IMR-90 (cell line): Measurements from ENCODE around the gene CHP1. TPM values are rescaled to one million over a fixed set of nuclear protein-coding genes. Genes with fewer than 3 reads are reported as not detected.

Source experiments
- ATAC-seq: fragments of 200-7000 bp; cut with Tn5 transposase; 2 replicates; pipeline ENCODE4 v1.9.1; 2020; ENCODE audit warnings: low read depth, mild to moderate bottlenecking, moderate library complexity
- BruUV-seq: library from RNA; stranded (reverse); fragments of 400-500 nt; replicated peaks from 2 replicates; lab custom pipeline; 2021; lab: Mats Ljungman, UMichigan
- CTCF ChIA-PET: fragments of 300-600 bp; formaldehyde crosslinking; extraction: SDS; loops from one replicate; lab custom pipeline; 2021; ENCODE audit warnings: antibody characterized with exemption; lab: Yijun Ruan, JAX
- POLR2A ChIA-PET: fragments of 300-600 bp; sonication (Branson Sonifier 250); formaldehyde crosslinking; loops from one replicate; lab custom pipeline; 2022; ENCODE audit warnings: antibody characterized with exemption; ENCODE audit not compliant: unreplicated experiment; lab: Charles Lee
- DNase-seq: peaks from one replicate; pipeline ENCODE4 v3.0.0; 2013
- H2AFZ ChIP-seq: replicated peaks from 2 replicates; pipeline ENCODE3; 2013; ENCODE audit warnings: low read length, mild to moderate bottlenecking; ENCODE audit not compliant: poor library complexity
- H2AK5ac ChIP-seq: 2 replicates; pipeline ENCODE4 v1.6.1; 2013; ENCODE audit warnings: low read depth, low read length, inconsistent platforms
- H2AK9ac ChIP-seq: replicated peaks from 2 replicates; pipeline ENCODE3; 2013; ENCODE audit warnings: mild to moderate bottlenecking, low read depth, low read length, moderate library complexity; ENCODE audit not compliant: poor library complexity
- H2BK120ac ChIP-seq: 2 replicates; pipeline ENCODE4 v1.6.1; 2013; ENCODE audit warnings: low read depth, low read length, inconsistent platforms
- H2BK15ac ChIP-seq: 3 replicates; pipeline ENCODE4 v1.6.1; 2013; ENCODE audit warnings: low read depth, low read length, inconsistent platforms
- H2BK20ac ChIP-seq: 2 replicates; pipeline ENCODE4 v1.6.1; 2013; ENCODE audit warnings: low read depth, mild to moderate bottlenecking, inconsistent platforms, low read length, moderate library complexity
- H2BK5ac ChIP-seq: 2 replicates; pipeline ENCODE4 v1.6.1; 2013; ENCODE audit warnings: mild to moderate bottlenecking, low read depth, low read length, inconsistent platforms; ENCODE audit not compliant: poor library complexity, severe bottlenecking
- H3K14ac ChIP-seq: replicated peaks from 2 replicates; pipeline ENCODE4 v1.6.1; 2013; ENCODE audit warnings: low read depth, low read length, inconsistent platforms
- H3K18ac ChIP-seq: 2 replicates; pipeline ENCODE4 v1.6.1; 2013; ENCODE audit warnings: low read depth, low read length, control low read depth
- H3K23ac ChIP-seq: 2 replicates; pipeline ENCODE4 v1.6.1; 2013; ENCODE audit warnings: low read depth, low read length, inconsistent platforms
- H3K27ac ChIP-seq: 2 replicates; pipeline ENCODE4 v1.5.1; 2013; ENCODE audit warnings: mild to moderate bottlenecking, control low read depth, low read length; ENCODE audit not compliant: insufficient read depth
- H3K27me3 ChIP-seq: 2 replicates; pipeline ENCODE4 v1.6.1; 2013; ENCODE audit warnings: low read length; ENCODE audit not compliant: control insufficient read depth, insufficient read depth
- H3K36me3 ChIP-seq: 2 replicates; pipeline ENCODE4 v1.6.1; 2013; ENCODE audit warnings: low read length, mixed read lengths; ENCODE audit not compliant: control insufficient read depth, insufficient read depth
- H3K4ac ChIP-seq: 2 replicates; pipeline ENCODE4 v1.6.1; 2013; ENCODE audit warnings: low read depth, low read length, inconsistent platforms
- H3K4me1 ChIP-seq: 2 replicates; pipeline ENCODE4 v1.6.1; 2013; ENCODE audit warnings: low read length, mixed read lengths; ENCODE audit not compliant: control insufficient read depth, insufficient read depth
- H3K4me2 ChIP-seq: 2 replicates; pipeline ENCODE4 v1.6.1; 2013; ENCODE audit warnings: low read depth, mild to moderate bottlenecking, control low read depth, low read length, moderate library complexity
- H3K4me3 ChIP-seq: 2 replicates; pipeline ENCODE4 v1.5.1; 2013; ENCODE audit warnings: low read depth, mild to moderate bottlenecking, control low read depth, low read length, moderate library complexity; ENCODE audit not compliant: insufficient read depth
- H3K56ac ChIP-seq: 2 replicates; pipeline ENCODE4 v1.6.1; 2013; ENCODE audit warnings: low read length, inconsistent platforms; ENCODE audit not compliant: insufficient read depth; ENCODE audit errors: extremely low read depth
- H3K79me1 ChIP-seq, 2 experiments: 2 replicates each; pipeline ENCODE4 v1.6.1; 2013; ENCODE audit warnings: low read length in 2 of 2, inconsistent platforms in 1 of 2, low read depth in 1 of 2
- H3K9ac ChIP-seq: 2 replicates; pipeline ENCODE4 v1.6.1; 2013; ENCODE audit warnings: low read depth, low read length, control low read depth
- H3K9me1 ChIP-seq: 2 replicates; pipeline ENCODE4 v1.6.1; 2013; ENCODE audit warnings: low read length, inconsistent platforms; ENCODE audit not compliant: insufficient read depth
- H3K9me3 ChIP-seq: 2 replicates; pipeline ENCODE4 v1.6.1; 2013; ENCODE audit warnings: low read length; ENCODE audit not compliant: control insufficient read depth, insufficient read depth
- H4K20me1 ChIP-seq: 2 replicates; pipeline ENCODE4 v1.6.1; 2013; ENCODE audit warnings: low read length, inconsistent platforms; ENCODE audit not compliant: insufficient read depth
- H4K5ac ChIP-seq: 2 replicates; pipeline ENCODE4 v1.6.1; 2013; ENCODE audit warnings: mild to moderate bottlenecking, low read depth, low read length, control low read depth
- H4K8ac ChIP-seq, 2 experiments: 2 replicates each; pipeline ENCODE4 v1.6.1; 2013; ENCODE audit warnings: low read depth in 2 of 2, low read length in 2 of 2, control low read depth in 1 of 2, inconsistent platforms in 1 of 2
- H4K91ac ChIP-seq: 2 replicates; pipeline ENCODE4 v1.6.1; 2013; ENCODE audit warnings: low read depth, low read length, inconsistent platforms; ENCODE audit not compliant: insufficient read depth
- BHLHE40 ChIP-seq: fragments of 150-350 bp; IDR thresholded peaks from 2 replicates; pipeline ENCODE4 v1.6.1; 2016; ENCODE audit warnings: mild to moderate bottlenecking, low read depth, low read length
- CEBPB ChIP-seq: IDR thresholded peaks from 2 replicates; pipeline ENCODE4 v1.6.1; 2012; ENCODE audit warnings: low read depth, low read length, improper control_type of control experiment
- CHD1 ChIP-seq: IDR thresholded peaks from 2 replicates; pipeline ENCODE4 v1.6.1; 2012; ENCODE audit warnings: low read depth, low read length, improper control_type of control experiment
- FOS ChIP-seq: fragments of 150-350 bp; IDR thresholded peaks from 2 replicates; pipeline ENCODE4 v1.6.1; 2016; ENCODE audit warnings: low read depth, low read length
- MAFK ChIP-seq: IDR thresholded peaks from 2 replicates; pipeline ENCODE4 v1.6.1; 2012; ENCODE audit warnings: low read depth, low read length, improper control_type of control experiment
- MXI1 ChIP-seq: IDR thresholded peaks from 2 replicates; pipeline ENCODE4 v1.6.1; 2012; ENCODE audit warnings: low read depth, mild to moderate bottlenecking, low read length, moderate library complexity, borderline replicate concordance
- RAD21 ChIP-seq: IDR thresholded peaks from 2 replicates; pipeline ENCODE4 v1.6.1; 2012; ENCODE audit warnings: low read length, improper control_type of control experiment
- SMC3 ChIP-seq: fragments of 150-350 bp; IDR thresholded peaks from 2 replicates; pipeline ENCODE4 v1.6.1; 2016; ENCODE audit warnings: low read depth, mild to moderate bottlenecking, antibody characterized with exemption, low read length, moderate library complexity
- USF2 ChIP-seq: fragments of 150-350 bp; IDR thresholded peaks from 2 replicates; pipeline ENCODE4 v1.6.1; 2017; ENCODE audit warnings: mild to moderate bottlenecking, antibody characterized with exemption, low read length, low read depth
- WGBS, 2 experiments: methylation state at CpG; one replicate each; pipeline versions ENCODE4 v1.1.5 to v1.1.7; 2013; ENCODE audit warnings: missing lambda C conversion rate in 2 of 2; ENCODE audit not compliant: insufficient read length in 1 of 2; ENCODE audit errors: extremely low coverage in 2 of 2; 5-methylcytosine and 5-hydroxymethylcytosine counted together
- dilution Hi-C: fragments of 300-500 bp; cut with HindIII; formaldehyde crosslinking; loops from one replicate; pipeline ENCODE4 v1.14.3; 2018; ENCODE audit warnings: low sequenced_read_pairs; ENCODE audit not compliant: unreplicated experiment
- in situ Hi-C: fragments of 300-500 bp; cut with MboI; formaldehyde crosslinking; loops from 3 replicates; pipeline ENCODE4 v1.14.3; 2019; ENCODE audit warnings: low sequenced_read_pairs, inconsistent platforms, mixed read lengths
- intact Hi-C: fragments of 100-400 bp; cut with micrococcal nuclease; formaldehyde crosslinking; loops from 2 replicates; pipeline ENCODE4 v1.10.0; 2022
- polyA plus RNA-seq, 3 experiments: library from polyadenylated mRNA; depleted of rRNA; stranded (reverse); fragments of >200 nt; gene quantifications; 2 replicates each; pipeline ENCODE4 v1.2.3, GENCODE V29; 2012; ENCODE audit warnings: low replicate concordance in 1 of 3
- total RNA-seq: library from RNA; depleted of rRNA; stranded (reverse); fragments of >200 nt; gene quantifications from 2 replicates; pipeline ENCODE4 v1.2.3, GENCODE V29; 2012

CHP1 gene
- total and polyA plus RNA-seq, 2 of the 4 experiments (the other 2 are of a cell fraction), result 39.2 to 96.1 TPM

- H2AFZ ChIP-seq, result no peak overlapping the region
- H4K20me1 ChIP-seq, result no peaks in the 10 kb centered on the region
- H2BK15ac ChIP-seq, result no peak overlapping the region
- H3K4me1 ChIP-seq, result no peaks in the 10 kb centered on the region
- H2BK120ac ChIP-seq, result no peak overlapping the region
- no peak overlapping the region for H3K23ac ChIP-seq
- no peak overlapping the region for H4K5ac ChIP-seq
- H3K9me1 ChIP-seq, result no peaks in the 10 kb centered on the region; the same call in 1 of the 2 replicates
- ATAC-seq (no peak), DNase-seq (no peak)
- H3K27ac ChIP-seq, result no peak overlapping the region
- H2BK20ac ChIP-seq, result no peak overlapping the region
- no peak overlapping the region for H2AK9ac ChIP-seq
- intact Hi-C loops (no loop called here), in situ Hi-C loops (no loop called here), dilution Hi-C loops (no loop called here)
- 0 out of 2 replicates have a peak, but pooled peaks cover 3% of the 10 kb centered on the region for H3K36me3 ChIP-seq
- no peaks in the 10 kb centered on the region for H3K27me3 ChIP-seq
- no peak overlapping the region for H3K56ac ChIP-seq
- 100% methylated on average over 2 of the region's 5 CpGs; no CpG with 5 or more reads in 1 of the 2 experiments for WGBS, 2 experiments
- H4K91ac ChIP-seq, result no peak overlapping the region
- H2BK5ac ChIP-seq, result no peak overlapping the region
- no peak overlapping the region for H3K14ac ChIP-seq
- H2AK5ac ChIP-seq, result no peak overlapping the region
- ChIA-PET CTCF (no interaction called here), POLR2A (no interaction called here)
- no peak overlapping the region for H3K4ac ChIP-seq
- no peak overlapping the region for H3K18ac ChIP-seq
- no peak overlapping the region for H4K8ac ChIP-seq
- BruUV-seq, result no TSS peak
- H3K79me1 ChIP-seq, result peaks cover 0 to 5% of the 10 kb centered on the region in 2 experiments; a peak in 3 of 4 replicates
- H3K4me2 ChIP-seq, result no peak overlapping the region
- H3K9me3 ChIP-seq, result no peaks in the 10 kb centered on the region
- no peak overlapping the region for H3K9ac ChIP-seq
- H3K4me3 ChIP-seq, result no peak overlapping the region
- TF ChIP-seq CEBPB (no peak), FOS (no peak), SMC3 (no peak), USF2 (no peak), MXI1 (no peak), MAFK (no peak), RAD21 (no peak), CHD1 (no peak), BHLHE40 (no peak)
These were observed 76.6 kb downstream of the CHP1 start for GRCh38 chr15:41307679-41308078.
